Measurements from ENCODE around the gene STK35. TPM values are rescaled to one million over a fixed set of nuclear protein-coding genes. Genes with fewer than 3 reads are reported as not detected.

The STK35 gene
- polyA plus RNA-seq, 3 donors from 2014 or later = 3.2 to 7.6 (median 4.5) TPM

- Mint-ChIP-seq H3K9me3 (peaks cover 0 to 2% (median 0%) of the 10 kb centered on the region in 6 donors), H3K4me3 (no peak overlapping the region), H3K27ac (no peak overlapping the region), H3K27me3 (ENCODE audit: low read depth in 3 of 3) (peaks cover 5 to 8% (median 7%) of the 10 kb centered on the region in 3 donors), H3K4me1 (no peaks in the 10 kb centered on the region), H3K36me3 (no peaks in the 10 kb centered on the region)
- no peak for DNase-seq
Measured at GRCh38 chr20:2089447-2089846, 12.2 kb upstream of the STK35 start.

- no peak for DNase-seq
- no peak overlapping the region for H3K4me3 Mint-ChIP-seq
- H3K27ac Mint-ChIP-seq = no peak overlapping the region
- no peaks in the 10 kb centered on the region for H3K36me3 Mint-ChIP-seq
- H3K27me3 Mint-ChIP-seq (ENCODE audit: low read depth in 3 of 3) = peaks cover 3 to 18% (median 13%) of the 10 kb centered on the region in 3 donors
- H3K4me1 Mint-ChIP-seq = no peaks in the 10 kb centered on the region
- H3K9me3 Mint-ChIP-seq = peaks cover 0 to 3% (median 0%) of the 10 kb centered on the region in 6 donors
Measured at GRCh38 chr20:2093159-2093781, 8.4 kb upstream of the STK35 start.

DNA sequence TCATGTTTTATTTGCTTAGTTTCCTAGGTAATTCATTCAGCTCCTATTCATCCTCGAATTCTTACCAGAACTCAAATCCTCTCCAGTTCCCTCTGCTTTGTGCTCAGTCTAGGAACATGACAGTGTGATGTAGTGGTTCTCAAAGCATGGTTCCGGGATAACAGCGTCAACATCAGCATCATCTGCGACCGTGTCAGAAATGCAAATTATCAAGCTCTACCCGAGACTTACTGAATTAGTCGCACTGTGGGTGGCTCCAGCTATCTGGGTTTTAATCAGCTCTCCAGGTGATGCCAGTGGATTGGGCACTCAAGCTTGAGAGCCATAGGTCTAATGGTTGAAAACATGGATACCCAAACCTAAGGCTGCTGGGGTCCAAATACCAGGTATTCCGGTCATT, 7.7 kb upstream of the STK35 start:
- H3K4me3 Mint-ChIP-seq = no peak overlapping the region
- no peak for DNase-seq
- peaks cover 0 to 3% (median 0%) of the 10 kb centered on the region in 6 donors for H3K9me3 Mint-ChIP-seq
- no peak overlapping the region for H3K27ac Mint-ChIP-seq
- peaks cover under 1 to 18% (median 9%) of the 10 kb centered on the region in 3 donors for H3K27me3 Mint-ChIP-seq (ENCODE audit: low read depth in 3 of 3)
- no peaks in the 10 kb centered on the region for H3K36me3 Mint-ChIP-seq
- no peaks in the 10 kb centered on the region for H3K4me1 Mint-ChIP-seq

- Mint-ChIP-seq H3K27ac (peak overlapping the region; percentile 97 to 100 (median 100)), H3K4me3 (peak overlapping the region; percentile 90 to 96 (median 94)), H3K4me1 (peaks cover 46 to 47% of the 10 kb centered on the region in 2 donors), H3K36me3 (no peaks in the 10 kb centered on the region), H3K27me3 (ENCODE audit: low read depth in 3 of 3) (peaks cover 6 to 12% (median 11%) of the 10 kb centered on the region in 3 donors), H3K9me3 (no peaks in the 10 kb centered on the region)
- peak; percentile 92 to 94 (median 93) for DNase-seq
Measured at GRCh38 chr20:2101865-2102584, 398 bp downstream of the STK35 start.

DNA sequence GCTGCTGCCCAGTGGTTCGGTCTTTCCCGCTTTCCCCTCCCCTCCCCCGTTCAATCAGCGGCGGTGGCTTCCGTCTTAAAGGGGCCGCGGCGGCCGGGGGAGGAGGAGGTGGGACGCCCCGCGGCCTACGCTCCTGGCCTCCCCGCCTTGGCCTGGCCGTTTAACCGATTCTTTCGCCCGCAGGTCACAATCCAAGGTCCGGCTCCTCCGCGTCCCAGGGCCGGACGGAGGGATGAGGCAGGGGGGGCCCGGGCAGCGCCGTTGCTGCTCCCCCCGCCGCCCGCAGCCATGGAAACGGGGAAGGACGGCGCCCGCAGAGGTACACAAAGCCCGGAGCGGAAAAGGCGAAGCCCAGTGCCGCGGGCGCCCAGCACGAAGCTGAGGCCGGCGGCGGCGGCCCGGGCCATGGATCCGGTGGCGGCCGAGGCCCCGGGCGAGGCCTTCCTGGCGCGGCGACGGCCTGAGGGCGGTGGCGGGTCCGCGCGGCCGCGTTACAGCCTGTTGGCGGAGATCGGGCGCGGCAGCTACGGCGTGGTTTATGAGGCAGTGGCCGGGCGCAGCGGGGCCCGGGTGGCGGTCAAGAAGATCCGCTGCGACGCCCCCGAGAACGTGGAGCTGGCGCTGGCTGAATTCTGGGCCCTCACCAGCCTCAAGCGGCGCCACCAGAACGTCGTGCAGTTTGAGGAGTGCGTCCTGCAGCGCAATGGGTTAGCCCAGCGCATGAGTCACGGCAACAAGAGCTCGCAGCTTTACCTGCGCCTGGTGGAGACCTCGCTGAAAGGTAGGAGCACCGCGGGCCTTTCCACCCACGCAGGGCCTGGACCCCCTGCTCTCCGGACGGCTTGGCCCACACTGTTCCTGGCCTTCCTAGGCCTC, 1.2 kb downstream of the STK35 start:
- DNase-seq = peak; percentile 91 to 93 (median 92)
- no peaks in the 10 kb centered on the region for H3K36me3 Mint-ChIP-seq
- H3K27me3 Mint-ChIP-seq (ENCODE audit: low read depth in 3 of 3) = peaks cover 4 to 12% (median 11%) of the 10 kb centered on the region in 3 donors
- H3K4me3 Mint-ChIP-seq = peak overlapping the region; percentile 90 to 96 (median 94)
- peaks cover 54 to 55% of the 10 kb centered on the region in 2 donors for H3K4me1 Mint-ChIP-seq
- H3K27ac Mint-ChIP-seq = peak overlapping the region; percentile 97 to 100 (median 100)
- H3K9me3 Mint-ChIP-seq = no peaks in the 10 kb centered on the region

GRCh38 chr20:2103461-2104153, 2.0 kb downstream of the STK35 start:
- no peaks in the 10 kb centered on the region for H3K9me3 Mint-ChIP-seq
- H3K4me1 Mint-ChIP-seq = peaks cover 61 to 63% of the 10 kb centered on the region in 2 donors
- H3K36me3 Mint-ChIP-seq = no peaks in the 10 kb centered on the region
- H3K27ac Mint-ChIP-seq = peak overlapping the region; percentile 79 to 99 (median 93)
- DNase-seq = no peak
- peak overlapping the region; percentile 90 to 95 (median 94) for H3K4me3 Mint-ChIP-seq
- peaks cover 4 to 12% (median 11%) of the 10 kb centered on the region in 3 donors for H3K27me3 Mint-ChIP-seq (ENCODE audit: low read depth in 3 of 3)

GRCh38 chr20:2104236-2104635, 2.6 kb downstream of the STK35 start:
- Mint-ChIP-seq H3K9me3 (no peaks in the 10 kb centered on the region), H3K4me1 (peaks cover 67 to 70% of the 10 kb centered on the region in 2 donors), H3K27me3 (ENCODE audit: low read depth in 3 of 3) (peaks cover 4 to 12% (median 11%) of the 10 kb centered on the region in 3 donors), H3K36me3 (no peaks in the 10 kb centered on the region), H3K4me3 (peak overlapping the region; percentile 90 to 95 (median 94)), H3K27ac (peak overlapping the region; percentile 79 to 99 (median 93))
- DNase-seq = no peak

GRCh38 chr20:2108498-2108897, 6.9 kb downstream of the STK35 start:
- Mint-ChIP-seq H3K27me3 (ENCODE audit: low read depth in 3 of 3) (peaks cover 0 to 4% (median 2%) of the 10 kb centered on the region in 3 donors), H3K4me3 (no peak overlapping the region), H3K9me3 (no peaks in the 10 kb centered on the region), H3K36me3 (no peaks in the 10 kb centered on the region), H3K4me1 (peaks cover 93 to 99% of the 10 kb centered on the region in 2 donors), H3K27ac (peak overlapping the region in 1 of 6 donors; percentile 7)
- no peak for DNase-seq

- H3K27ac Mint-ChIP-seq = no peak overlapping the region
- no peaks in the 10 kb centered on the region for H3K36me3 Mint-ChIP-seq
- H3K4me1 Mint-ChIP-seq = peaks cover 93 to 99% of the 10 kb centered on the region in 2 donors
- H3K4me3 Mint-ChIP-seq = peak overlapping the region in 1 of 5 donors; percentile 10
- peaks cover 0 to 1% (median 0%) of the 10 kb centered on the region in 3 donors for H3K27me3 Mint-ChIP-seq (ENCODE audit: low read depth in 3 of 3)
- DNase-seq = no peak
- H3K9me3 Mint-ChIP-seq = no peaks in the 10 kb centered on the region
Measured at GRCh38 chr20:2108987-2109386, 7.4 kb downstream of the STK35 start.

GRCh38 chr20:2109425-2110210, 8.0 kb downstream of the STK35 start:
- peak overlapping the region in 1 of 5 donors; percentile 38 for H3K4me3 Mint-ChIP-seq
- H3K4me1 Mint-ChIP-seq = peaks cover 90 to 99% of the 10 kb centered on the region in 2 donors
- no peaks in the 10 kb centered on the region for H3K36me3 Mint-ChIP-seq
- H3K9me3 Mint-ChIP-seq = no peaks in the 10 kb centered on the region
- H3K27ac Mint-ChIP-seq = no peak overlapping the region
- DNase-seq = no peak
- H3K27me3 Mint-ChIP-seq (ENCODE audit: low read depth in 3 of 3) = peaks cover 0 to 2% (median 0%) of the 10 kb centered on the region in 3 donors

DNA sequence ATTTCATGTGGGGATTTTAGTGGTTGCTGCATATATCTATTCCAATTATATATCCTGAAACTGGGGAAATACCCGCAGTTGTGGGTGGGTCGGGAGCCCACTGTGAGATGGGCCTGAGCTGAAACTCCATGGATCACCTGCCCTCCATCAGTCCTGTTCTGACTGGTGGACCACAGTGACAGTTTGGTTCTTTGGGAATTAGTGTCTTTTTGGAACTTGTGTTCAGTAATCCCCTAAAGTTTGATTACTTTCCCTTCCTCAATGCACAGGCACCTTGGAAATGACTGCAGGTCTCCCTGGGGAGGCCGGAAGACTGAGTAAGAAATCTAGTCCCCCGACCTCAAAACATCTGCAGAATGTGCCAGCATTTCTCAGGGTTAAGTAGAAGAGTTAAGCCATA, 11.3 kb downstream of the STK35 start:
- H3K4me3 Mint-ChIP-seq = no peak overlapping the region
- H3K27me3 Mint-ChIP-seq (ENCODE audit: low read depth in 3 of 3) = peaks cover 0 to 2% (median 0%) of the 10 kb centered on the region in 3 donors
- peaks cover 79 to 86% of the 10 kb centered on the region in 2 donors for H3K4me1 Mint-ChIP-seq
- no peak for DNase-seq
- H3K27ac Mint-ChIP-seq = no peak overlapping the region
- H3K36me3 Mint-ChIP-seq = peaks cover 4 to 8% (median 7%) of the 10 kb centered on the region in 3 donors
- no peaks in the 10 kb centered on the region for H3K9me3 Mint-ChIP-seq

- peak overlapping the region in 4 of 6 donors; percentile 20 to 56 (median 48) for H3K27ac Mint-ChIP-seq
Measured at GRCh38 chr20:2114127-2114959, 12.7 kb downstream of the STK35 start.

More at GRCh38 chr20:2114127-2114959, 12.7 kb downstream of the STK35 start:
- H3K4me3 Mint-ChIP-seq = peak overlapping the region in 1 of 5 donors; percentile 2
- peaks cover 9 to 15% (median 14%) of the 10 kb centered on the region in 3 donors for H3K36me3 Mint-ChIP-seq
- H3K9me3 Mint-ChIP-seq = no peaks in the 10 kb centered on the region
- DNase-seq = no peak
- peaks cover 0 to 2% (median 0%) of the 10 kb centered on the region in 3 donors for H3K27me3 Mint-ChIP-seq (ENCODE audit: low read depth in 3 of 3)
- peaks cover 76 to 83% of the 10 kb centered on the region in 2 donors for H3K4me1 Mint-ChIP-seq
